SU-DHL-6 (cell line): ENCODE data around the gene MRGPRX2.

ENCODE experiments used
- H2AFZ ChIP-seq: fragments of 200-600 bp; sonication (generic); 2 replicates; pipeline ENCODE4 v1.6.1; 2014; ENCODE audit warnings: low read depth, mild to moderate bottlenecking, moderate library complexity, mixed read lengths, antibody characterized with exemption, low read length; ENCODE audit not compliant: severe bottlenecking
- H3F3A ChIP-seq: fragments of 200-600 bp; shearing (Covaris generic); 2 replicates; pipeline ENCODE4 v1.6.0; 2016; ENCODE audit warnings: antibody characterized with exemption, mild to moderate bottlenecking; ENCODE audit not compliant: insufficient read depth
- H3K27ac ChIP-seq: fragments of 200-600 bp; sonication (generic); 2 replicates; pipeline ENCODE4 v1.5.1; 2016; ENCODE audit warnings: low read depth, mild to moderate bottlenecking, low read length, moderate library complexity, mixed read lengths
- H3K27me3 ChIP-seq: fragments of 200-600 bp; sonication (generic), shearing (Covaris generic); 2 replicates; pipeline ENCODE4 v1.6.0; 2014; ENCODE audit warnings: mild to moderate bottlenecking, low read length
- H3K36me3 ChIP-seq: fragments of 200-600 bp; sonication (generic); 2 replicates; pipeline ENCODE4 v1.6.1; 2014; ENCODE audit warnings: mild to moderate bottlenecking, low read length, mixed read lengths
- H3K4me2 ChIP-seq: fragments of 300-600, 200-600 bp; shearing (Covaris generic), sonication (generic); 2 replicates; pipeline ENCODE4 v1.6.0; 2014; ENCODE audit warnings: low read length, low read depth, mild to moderate bottlenecking; ENCODE audit not compliant: poor library complexity, severe bottlenecking
- H3K4me3 ChIP-seq: fragments of 200-600 bp; sonication (generic); 2 replicates; pipeline ENCODE4 v1.5.1; 2014; ENCODE audit warnings: antibody characterized with exemption, low read length, mild to moderate bottlenecking, mixed read lengths; ENCODE audit not compliant: insufficient read depth, poor library complexity, severe bottlenecking
- H3K79me2 ChIP-seq: fragments of 200-600 bp; sonication (generic); 2 replicates; pipeline ENCODE4 v1.6.1; 2014; ENCODE audit warnings: mild to moderate bottlenecking, low read length, moderate library complexity; ENCODE audit not compliant: insufficient read depth
- H3K9ac ChIP-seq: fragments of 200-600 bp; sonication (generic); 2 replicates; pipeline ENCODE4 v1.7.0; 2014; ENCODE audit warnings: mild to moderate bottlenecking, low read length
- H3K9me2 ChIP-seq: fragments of 200-600 bp; sonication (generic); replicated peaks from 2 replicates; pipeline ENCODE4 v1.6.1; 2014; ENCODE audit warnings: low read length; ENCODE audit not compliant: insufficient read depth
- H3K9me3 ChIP-seq: fragments of 200-600 bp; sonication (generic); 2 replicates; pipeline ENCODE4 v1.6.1; 2014; ENCODE audit warnings: low read length, mixed read lengths; ENCODE audit not compliant: insufficient read depth
- H4K20me1 ChIP-seq: fragments of 200-600 bp; sonication (generic); 2 replicates; pipeline ENCODE4 v1.6.1; 2014; ENCODE audit warnings: low read depth, mild to moderate bottlenecking, antibody characterized with exemption, low read length, moderate library complexity, mixed read lengths
- EZH2phosphoT487 ChIP-seq: fragments of 200-600 bp; sonication (generic), shearing (Covaris generic); conservative IDR thresholded peaks from 2 replicates; pipeline ENCODE4 v1.6.1; 2018; ENCODE audit warnings: mild to moderate bottlenecking, antibody characterized with exemption, low read length, moderate library complexity, mixed read lengths
- TF ChIP-seq, protein P1 (sequence below): fragments of 200-600 bp; sonication (generic); IDR thresholded peaks from one replicate; pipeline ENCODE4 v1.5.1; 2017; ENCODE audit warnings: antibody characterized with exemption, mild to moderate bottlenecking, low read length, moderate library complexity; ENCODE audit not compliant: insufficient read depth, poor library complexity, severe bottlenecking

MRGPRX2 gene

DNA sequence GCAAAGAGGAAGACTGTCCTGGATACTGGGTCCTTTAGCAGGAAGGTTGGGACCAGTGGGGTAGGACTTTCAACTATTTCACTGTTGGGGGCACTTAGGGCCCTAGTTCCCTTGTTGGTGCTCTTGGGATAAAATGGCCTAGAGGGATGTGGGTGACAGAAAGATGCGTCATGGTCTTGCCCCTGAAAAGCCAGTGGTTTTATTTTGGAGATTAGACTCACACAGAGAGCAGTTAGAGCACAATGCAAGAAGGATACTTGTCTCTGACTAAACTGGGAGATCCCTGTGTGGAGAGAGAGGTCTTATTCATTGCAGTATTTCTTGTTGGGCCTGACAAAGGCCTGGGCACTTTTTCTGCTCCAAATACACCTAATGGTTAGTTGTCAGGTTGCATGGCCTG is 22.6 kb upstream of the MRGPRX2 start:
- H3K9ac ChIP-seq = no peak overlapping the region
- no peak for TF ChIP-seq EZH2phosphoT487
- TF ChIP-seq, protein P1, sequence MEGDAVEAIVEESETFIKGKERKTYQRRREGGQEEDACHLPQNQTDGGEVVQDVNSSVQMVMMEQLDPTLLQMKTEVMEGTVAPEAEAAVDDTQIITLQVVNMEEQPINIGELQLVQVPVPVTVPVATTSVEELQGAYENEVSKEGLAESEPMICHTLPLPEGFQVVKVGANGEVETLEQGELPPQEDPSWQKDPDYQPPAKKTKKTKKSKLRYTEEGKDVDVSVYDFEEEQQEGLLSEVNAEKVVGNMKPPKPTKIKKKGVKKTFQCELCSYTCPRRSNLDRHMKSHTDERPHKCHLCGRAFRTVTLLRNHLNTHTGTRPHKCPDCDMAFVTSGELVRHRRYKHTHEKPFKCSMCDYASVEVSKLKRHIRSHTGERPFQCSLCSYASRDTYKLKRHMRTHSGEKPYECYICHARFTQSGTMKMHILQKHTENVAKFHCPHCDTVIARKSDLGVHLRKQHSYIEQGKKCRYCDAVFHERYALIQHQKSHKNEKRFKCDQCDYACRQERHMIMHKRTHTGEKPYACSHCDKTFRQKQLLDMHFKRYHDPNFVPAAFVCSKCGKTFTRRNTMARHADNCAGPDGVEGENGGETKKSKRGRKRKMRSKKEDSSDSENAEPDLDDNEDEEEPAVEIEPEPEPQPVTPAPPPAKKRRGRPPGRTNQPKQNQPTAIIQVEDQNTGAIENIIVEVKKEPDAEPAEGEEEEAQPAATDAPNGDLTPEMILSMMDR = no peak
- no peaks in the 10 kb centered on the region for H4K20me1 ChIP-seq
- H3K9me2 ChIP-seq = no peaks in the 10 kb centered on the region
- no peaks in the 10 kb centered on the region for H3K36me3 ChIP-seq
- no peak overlapping the region for H3K4me2 ChIP-seq
- no peaks in the 10 kb centered on the region for H3K27me3 ChIP-seq
- H3K79me2 ChIP-seq = no peaks in the 10 kb centered on the region
- H3K27ac ChIP-seq = no peak overlapping the region
- no peak overlapping the region for H3K4me3 ChIP-seq
- no peak overlapping the region for H2AFZ ChIP-seq
- no peaks in the 10 kb centered on the region for H3K9me3 ChIP-seq
- no peaks in the 10 kb centered on the region for H3F3A ChIP-seq

- H3K9ac ChIP-seq = no peak overlapping the region
- no peak overlapping the region for H2AFZ ChIP-seq
- TF ChIP-seq, protein P1 = no peak
- TF ChIP-seq EZH2phosphoT487 = no peak
- H3K27ac ChIP-seq = no peak overlapping the region
- H3K36me3 ChIP-seq = no peaks in the 10 kb centered on the region
- H3K79me2 ChIP-seq = no peaks in the 10 kb centered on the region
- no peaks in the 10 kb centered on the region for H4K20me1 ChIP-seq
- no peak overlapping the region for H3K4me2 ChIP-seq
- no peaks in the 10 kb centered on the region for H3K9me2 ChIP-seq
- no peak overlapping the region for H3K4me3 ChIP-seq
- H3F3A ChIP-seq = no peaks in the 10 kb centered on the region
- no peaks in the 10 kb centered on the region for H3K9me3 ChIP-seq
- no peaks in the 10 kb centered on the region for H3K27me3 ChIP-seq
Measured at GRCh38 chr11:19080579-19080993, 20.1 kb upstream of the MRGPRX2 start.

DNA sequence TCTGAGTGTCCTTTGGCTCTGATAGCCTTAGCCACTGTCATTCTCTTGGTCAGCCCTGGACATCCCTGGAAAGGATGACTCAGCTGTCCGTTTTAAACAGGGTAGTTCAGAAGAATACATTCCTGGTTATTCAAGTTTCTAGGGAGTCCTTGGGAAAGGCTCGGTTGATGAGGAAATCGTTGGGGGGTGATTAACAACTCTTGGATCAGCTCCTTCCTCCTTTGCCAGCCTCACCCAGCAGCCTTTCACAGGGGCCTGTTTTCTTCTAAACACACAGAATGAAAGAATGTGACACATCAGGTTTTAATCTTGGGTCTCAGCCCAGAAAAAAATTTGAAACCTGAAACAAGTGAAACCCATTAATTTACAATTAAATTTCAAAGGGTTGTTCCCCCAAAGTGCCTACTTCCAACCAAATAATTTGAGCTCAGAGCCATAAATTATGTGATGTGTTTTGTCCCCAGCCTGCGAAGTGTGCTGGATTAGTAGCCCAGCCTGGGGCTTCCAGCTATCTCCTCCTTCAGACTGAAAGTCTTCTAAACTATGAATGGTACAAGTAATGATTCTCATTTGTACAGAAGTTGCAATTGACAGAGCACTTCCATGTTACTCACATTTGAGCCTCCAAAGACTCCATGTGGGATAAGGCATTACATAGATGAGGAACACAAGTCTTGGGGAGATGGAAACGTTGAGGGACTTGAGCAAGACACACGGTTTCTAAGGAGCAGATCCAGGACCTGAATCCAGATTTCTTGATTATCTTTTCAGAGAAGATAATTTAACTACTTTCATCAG is 19.3 kb upstream of the MRGPRX2 start:
- Histone ChIP-seq H4K20me1 (no peaks in the 10 kb centered on the region), H3F3A (no peaks in the 10 kb centered on the region), H3K4me2 (no peak overlapping the region), H3K36me3 (no peaks in the 10 kb centered on the region), H3K9me2 (no peaks in the 10 kb centered on the region), H3K9me3 (no peaks in the 10 kb centered on the region), H3K79me2 (no peaks in the 10 kb centered on the region), H3K9ac (no peak overlapping the region), H3K27ac (no peak overlapping the region), H3K27me3 (no peaks in the 10 kb centered on the region), H2AFZ (no peak overlapping the region), H3K4me3 (no peak overlapping the region)
- TF ChIP-seq, protein P1 = no peak
- TF ChIP-seq EZH2phosphoT487 = no peak
